Smooth muscle cell (in vitro differentiated cells): ENCODE data around the gene TMPRSS13. TPM values are rescaled to one million over a fixed set of nuclear protein-coding genes. Genes with fewer than 3 reads are reported as not detected.
"Not testable (repeated sequence)": the region's sequence is repeated elsewhere in the genome, so short reads cannot be mapped to it uniquely, and the experiment has no call there.

Experiments
- DNase-seq: peaks from one replicate; lab custom pipeline; 2025; ENCODE audit not compliant: unreplicated experiment; lab: John Stamatoyannopoulos, UW
- H2AFZ ChIP-seq: fragments of 200-600 bp; sonication (generic); 2 replicates; pipeline ENCODE4 v1.6.0; 2016; ENCODE audit warnings: antibody characterized with exemption, low read depth, mild to moderate bottlenecking
- H3F3A ChIP-seq: fragments of 200-600 bp; sonication (generic); 2 replicates; pipeline ENCODE4 v1.6.0; 2017; ENCODE audit warnings: antibody characterized with exemption, low read depth
- H3K27ac ChIP-seq: fragments of 200-600 bp; sonication (generic); 2 replicates; pipeline ENCODE4 v1.5.1; 2016; ENCODE audit warnings: low read depth, mild to moderate bottlenecking
- H3K27me3 ChIP-seq: fragments of 200-600 bp; sonication (generic); 2 replicates; pipeline ENCODE4 v1.6.1; 2016; ENCODE audit warnings: low read depth, mild to moderate bottlenecking
- H3K36me3 ChIP-seq: fragments of 200-600 bp; sonication (generic); 2 replicates; pipeline ENCODE4 v1.5.1; 2016; ENCODE audit warnings: low read depth
- H3K4me1 ChIP-seq: fragments of 200-600 bp; sonication (generic); 2 replicates; pipeline ENCODE4 v1.5.1; 2016; ENCODE audit warnings: low read depth
- H3K4me2 ChIP-seq: fragments of 200-600 bp; sonication (generic); 2 replicates; pipeline ENCODE4 v1.6.0; 2016; ENCODE audit warnings: mild to moderate bottlenecking
- H3K4me3 ChIP-seq: fragments of 200-600 bp; sonication (generic); 2 replicates; pipeline ENCODE4 v1.5.1; 2016; ENCODE audit warnings: mild to moderate bottlenecking
- H3K79me2 ChIP-seq: fragments of 200-600 bp; sonication (generic); 2 replicates; pipeline ENCODE4 v1.6.0; 2016; ENCODE audit warnings: low read depth, mild to moderate bottlenecking
- H3K9ac ChIP-seq: fragments of 200-600 bp; sonication (generic); 2 replicates; pipeline ENCODE4 v1.6.0; 2016; ENCODE audit warnings: low read depth
- H3K9me3 ChIP-seq: fragments of 200-600 bp; sonication (generic); replicated peaks from 2 replicates; pipeline ENCODE4 v1.5.1; 2016; ENCODE audit warnings: low read depth
- H4K20me1 ChIP-seq: fragments of 200-600 bp; sonication (generic); 2 replicates; pipeline ENCODE4 v1.6.0; 2016; ENCODE audit warnings: low read depth
- WGBS: methylation state at CpG from one replicate; pipeline ENCODE4 v1.1.7; 2016; ENCODE audit warnings: low lambda C conversion rate; 5-methylcytosine and 5-hydroxymethylcytosine counted together
- polyA plus RNA-seq: library from polyadenylated mRNA; unstranded; fragments of >200 nt; fragmentation: Nextera tagmentation; extraction: Ambion mirVana; gene quantifications from 2 replicates; pipeline ENCODE4 v1.2.1, GENCODE V29; 2016
- total RNA-seq: library from RNA; depleted of rRNA; stranded (reverse); fragments of >200 nt; gene quantifications from 2 replicates; pipeline ENCODE4 v1.2.3, GENCODE V29; 2014
- TF ChIP-seq, protein P1 (sequence below): fragments of 200-600 bp; sonication (generic); IDR thresholded peaks from 2 replicates; pipeline ENCODE4 v1.5.1; 2017; ENCODE audit warnings: borderline replicate concordance, mild to moderate bottlenecking, antibody characterized with exemption; ENCODE audit not compliant: insufficient read depth, poor library complexity, severe bottlenecking

Gene TMPRSS13
- total and polyA plus RNA-seq, 2 experiments from 2014 or later, result 0.73 to 1.3 TPM

- 41% methylated on average over 5 of the region's 5 CpGs for WGBS
- Histone ChIP-seq H3K9me3 (no peaks in the 10 kb centered on the region), H3K79me2 (no peaks in the 10 kb centered on the region), H3F3A (no peaks in the 10 kb centered on the region), H3K36me3 (no peaks in the 10 kb centered on the region), H3K4me1 (no peaks in the 10 kb centered on the region), H3K27ac (no peak overlapping the region), H3K27me3 (no peaks in the 10 kb centered on the region), H2AFZ (no peak overlapping the region), H3K4me3 (no peak overlapping the region), H4K20me1 (no peaks in the 10 kb centered on the region), H3K4me2 (no peak overlapping the region), H3K9ac (no peak overlapping the region)
- DNase-seq, result no peak
- TF ChIP-seq, protein P1, sequence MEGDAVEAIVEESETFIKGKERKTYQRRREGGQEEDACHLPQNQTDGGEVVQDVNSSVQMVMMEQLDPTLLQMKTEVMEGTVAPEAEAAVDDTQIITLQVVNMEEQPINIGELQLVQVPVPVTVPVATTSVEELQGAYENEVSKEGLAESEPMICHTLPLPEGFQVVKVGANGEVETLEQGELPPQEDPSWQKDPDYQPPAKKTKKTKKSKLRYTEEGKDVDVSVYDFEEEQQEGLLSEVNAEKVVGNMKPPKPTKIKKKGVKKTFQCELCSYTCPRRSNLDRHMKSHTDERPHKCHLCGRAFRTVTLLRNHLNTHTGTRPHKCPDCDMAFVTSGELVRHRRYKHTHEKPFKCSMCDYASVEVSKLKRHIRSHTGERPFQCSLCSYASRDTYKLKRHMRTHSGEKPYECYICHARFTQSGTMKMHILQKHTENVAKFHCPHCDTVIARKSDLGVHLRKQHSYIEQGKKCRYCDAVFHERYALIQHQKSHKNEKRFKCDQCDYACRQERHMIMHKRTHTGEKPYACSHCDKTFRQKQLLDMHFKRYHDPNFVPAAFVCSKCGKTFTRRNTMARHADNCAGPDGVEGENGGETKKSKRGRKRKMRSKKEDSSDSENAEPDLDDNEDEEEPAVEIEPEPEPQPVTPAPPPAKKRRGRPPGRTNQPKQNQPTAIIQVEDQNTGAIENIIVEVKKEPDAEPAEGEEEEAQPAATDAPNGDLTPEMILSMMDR, result peak; percentile 23
Observed at GRCh38 chr11:117950301-117950700, 21.1 kb upstream of the TMPRSS13 start.

DNA sequence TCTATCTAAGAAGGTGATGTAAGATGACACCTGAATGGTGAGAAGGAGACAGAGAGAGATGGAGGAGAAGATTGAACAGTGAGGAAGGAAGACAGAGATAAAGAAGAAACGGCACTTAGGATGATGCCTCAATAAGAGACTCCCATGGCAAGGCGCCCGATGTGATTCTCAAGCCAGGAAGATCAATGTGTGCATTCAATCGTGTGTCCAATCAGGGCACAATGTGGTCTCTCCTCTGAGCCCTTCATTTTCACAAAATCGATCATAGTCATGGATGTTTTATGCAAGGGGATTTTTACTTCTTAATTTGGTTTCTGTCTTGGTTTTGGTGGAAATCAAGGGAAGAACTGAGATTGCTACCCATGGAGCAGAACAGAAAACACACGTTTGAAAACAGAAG is 19.9 kb upstream of the TMPRSS13 start:
- H3K79me2 ChIP-seq, result no peaks in the 10 kb centered on the region
- H3K9me3 ChIP-seq, result no peaks in the 10 kb centered on the region
- no peak overlapping the region for H3K4me2 ChIP-seq
- H3K4me1 ChIP-seq, result no peaks in the 10 kb centered on the region
- TF ChIP-seq, protein P1, result no peak
- H3F3A ChIP-seq, result no peaks in the 10 kb centered on the region
- no peak overlapping the region for H3K27ac ChIP-seq
- H4K20me1 ChIP-seq, result no peaks in the 10 kb centered on the region
- H3K27me3 ChIP-seq, result no peaks in the 10 kb centered on the region
- WGBS, result 85% methylated on average over 6 of the region's 6 CpGs
- DNase-seq, result no peak
- H3K4me3 ChIP-seq, result no peak overlapping the region
- H3K9ac ChIP-seq, result no peak overlapping the region
- no peak overlapping the region for H2AFZ ChIP-seq
- H3K36me3 ChIP-seq, result no peaks in the 10 kb centered on the region

GRCh38 chr11:117948466-117948865 is 19.3 kb upstream of the TMPRSS13 start:
- not testable (repeated sequence) for H3K27ac ChIP-seq, H4K20me1 ChIP-seq, H3F3A ChIP-seq, H3K9ac ChIP-seq, H3K4me3 ChIP-seq, H3K36me3 ChIP-seq, H2AFZ ChIP-seq, H3K27me3 ChIP-seq, H3K9me3 ChIP-seq, H3K79me2 ChIP-seq, DNase-seq, H3K4me2 ChIP-seq, H3K4me1 ChIP-seq
- WGBS, result 90% methylated on average over 11 of the region's 11 CpGs

DNA sequence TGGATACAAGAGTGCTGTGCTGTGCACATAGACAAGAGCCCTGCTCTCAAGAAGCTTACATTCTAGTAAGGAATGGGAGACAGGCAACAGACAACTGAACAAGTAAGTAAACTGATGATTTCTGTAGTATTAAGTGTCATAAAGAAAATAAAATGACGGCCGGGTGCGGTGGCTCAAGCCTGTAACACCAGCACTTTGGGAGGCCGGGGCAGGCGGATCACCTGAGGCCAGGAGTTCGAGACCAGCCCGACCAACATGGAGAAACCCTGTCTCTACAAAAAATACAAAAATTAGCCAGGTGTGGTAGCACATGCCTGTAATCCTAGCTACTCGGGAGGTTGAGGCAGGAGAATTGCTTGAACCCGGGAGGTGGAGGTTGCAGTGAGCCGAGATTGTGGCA is 18.5 kb upstream of the TMPRSS13 start:
- not testable (repeated sequence) for H3K9ac ChIP-seq, H3K36me3 ChIP-seq, H4K20me1 ChIP-seq, H3K27ac ChIP-seq, H3K4me3 ChIP-seq, H3K4me2 ChIP-seq, H3K9me3 ChIP-seq, H3K4me1 ChIP-seq, H3F3A ChIP-seq, DNase-seq, H2AFZ ChIP-seq, H3K79me2 ChIP-seq, H3K27me3 ChIP-seq
- 86% methylated on average over 10 of the region's 10 CpGs for WGBS

DNA sequence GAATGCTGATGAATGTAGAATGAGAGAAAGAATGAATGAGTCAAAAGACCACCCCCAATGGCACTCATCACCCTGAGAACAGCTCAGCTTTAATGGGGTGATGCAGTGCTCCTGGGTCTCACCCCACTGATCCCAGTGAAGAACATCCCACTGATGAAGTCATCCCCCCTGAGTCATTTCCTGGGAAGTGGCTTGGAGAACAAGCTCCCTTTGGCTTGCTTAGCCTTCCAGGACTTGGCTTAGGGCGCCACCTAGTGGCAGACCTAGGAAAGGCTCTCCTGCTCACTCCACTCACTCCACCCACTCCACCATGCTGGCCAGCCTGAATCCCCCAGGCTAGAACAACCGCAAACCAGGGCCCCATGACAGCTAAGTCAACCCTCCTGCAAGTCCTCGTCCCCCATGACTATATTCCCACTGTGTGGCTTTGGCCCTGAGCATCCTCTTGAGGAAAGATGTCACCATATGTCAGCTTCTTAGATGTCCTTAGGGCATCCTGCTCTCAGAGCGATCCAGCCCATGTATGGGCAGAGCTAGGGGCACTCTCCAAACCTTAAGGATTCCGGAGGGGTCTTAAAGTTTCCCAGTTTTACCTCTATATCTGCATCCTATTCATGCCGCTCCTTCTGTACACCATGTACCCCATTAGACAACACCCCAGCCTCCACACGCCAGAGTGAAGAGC is 17.8 kb upstream of the TMPRSS13 start:
- WGBS, result 53% methylated on average over 7 of the region's 7 CpGs
- H3K9me3 ChIP-seq, result no peaks in the 10 kb centered on the region

More for the DNA sequence above, 17.8 kb upstream of the TMPRSS13 start:
- Histone ChIP-seq H4K20me1 (no peaks in the 10 kb centered on the region), H3K36me3 (no peaks in the 10 kb centered on the region), H3F3A (no peaks in the 10 kb centered on the region), H3K27me3 (no peaks in the 10 kb centered on the region), H2AFZ (no peak overlapping the region), H3K9ac (no peak overlapping the region), H3K4me3 (no peak overlapping the region), H3K27ac (no peak overlapping the region), H3K4me1 (no peaks in the 10 kb centered on the region), H3K4me2 (no peak overlapping the region), H3K79me2 (no peaks in the 10 kb centered on the region)
- DNase-seq, result peak; percentile 77
- TF ChIP-seq, protein P1, result peak; percentile 93
